ENCODE data around the gene NETO1. TPM values are rescaled to one million over a fixed set of nuclear protein-coding genes. Genes with fewer than 3 reads are reported as not detected.

Gene NETO1
- total and polyA plus RNA-seq, 8 donors = 0.14 to 0.59 (median 0.36) TPM; not detected in 4

DNA sequence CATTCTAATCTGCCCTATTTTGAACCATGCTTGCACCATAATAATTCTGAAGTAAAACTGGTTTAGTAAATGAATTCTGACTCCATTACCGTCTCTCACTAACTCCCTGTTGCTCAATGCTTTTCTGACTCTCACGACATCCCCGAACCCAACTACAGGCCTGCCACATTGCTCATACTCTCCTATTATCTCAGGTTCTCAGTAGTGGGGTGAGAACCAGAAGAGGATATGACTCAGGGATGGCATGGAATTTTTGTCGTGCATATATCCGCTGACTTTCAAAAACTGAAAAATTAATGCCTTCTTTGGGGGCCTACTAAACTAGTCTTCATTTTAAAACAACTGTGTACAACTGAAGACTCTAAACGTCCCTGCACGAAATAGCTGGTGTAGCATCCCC is 34.3 kb downstream of the NETO1 start:
- ATAC-seq (no peak), DNase-seq (no peak)
- H3K9me3 ChIP-seq = peaks cover 0 to 3% of the 10 kb centered on the region in 2 donors
- no peaks in the 10 kb centered on the region for H3K36me3 ChIP-seq
- no peak overlapping the region for H3K4me3 ChIP-seq
- no peak for TF ChIP-seq CTCF (IDR thresholded peaks at IDR 0.05)
- no peak overlapping the region for H3K27ac ChIP-seq
- H3K27me3 ChIP-seq = no peaks in the 10 kb centered on the region
- no peaks in the 10 kb centered on the region for H3K4me1 ChIP-seq
- intact Hi-C loops (cut with DNase I) = no loop called here

DNA sequence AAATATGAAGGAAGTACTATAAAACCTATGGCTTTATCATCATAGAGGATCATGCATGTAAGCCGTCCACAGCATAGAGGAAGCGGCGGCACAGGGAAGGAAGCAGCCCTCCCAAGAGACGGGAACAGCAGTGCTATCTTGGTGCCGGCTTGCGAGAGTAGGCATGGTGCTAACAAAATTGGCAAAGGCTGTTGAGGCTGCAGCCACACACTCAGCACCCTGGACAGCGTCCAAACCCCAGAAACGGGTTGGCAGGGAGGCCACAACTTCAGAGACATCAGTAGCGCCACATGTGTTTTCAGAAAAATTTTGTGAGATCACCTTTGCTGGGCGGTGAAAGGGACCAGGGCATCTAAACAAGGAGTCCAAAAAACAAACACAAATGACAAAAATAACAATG is 37.7 kb downstream of the NETO1 start:
- Histone ChIP-seq H3K9me3 (peaks cover 0 to 3% of the 10 kb centered on the region in 2 donors), H3K4me1 (no peaks in the 10 kb centered on the region), H3K27me3 (no peaks in the 10 kb centered on the region), H3K36me3 (no peaks in the 10 kb centered on the region), H3K27ac (no peak overlapping the region), H3K4me3 (no peak overlapping the region)
- intact Hi-C loops (cut with DNase I) = no loop called here
- DNase-seq = peak in 1 of 4 donors; percentile 24
- TF ChIP-seq CTCF (IDR thresholded peaks at IDR 0.05) = no peak
- ATAC-seq = peak; percentile 25

- intact Hi-C loops (cut with DNase I) = no loop called here
Observed at GRCh38 chr18:72828601-72829000, 39.2 kb downstream of the NETO1 start.

GRCh38 chr18:72826736-72827135 is 41.1 kb downstream of the NETO1 start:
- H3K9me3 ChIP-seq = no peaks in the 10 kb centered on the region
- H3K4me3 ChIP-seq = no peak overlapping the region
- intact Hi-C loops (cut with DNase I) = no loop called here
- no peak for DNase-seq
- H3K27ac ChIP-seq = no peak overlapping the region
- H3K27me3 ChIP-seq = no peaks in the 10 kb centered on the region
- TF ChIP-seq CTCF (IDR thresholded peaks at IDR 0.05) = no peak
- ATAC-seq = no peak
- no peaks in the 10 kb centered on the region for H3K4me1 ChIP-seq
- no peaks in the 10 kb centered on the region for H3K36me3 ChIP-seq

More at GRCh38 chr18:72828601-72829000, 39.2 kb downstream of the NETO1 start:
- TF ChIP-seq CTCF (IDR thresholded peaks at IDR 0.05) = no peak
- H3K4me1 ChIP-seq = no peaks in the 10 kb centered on the region
- H3K36me3 ChIP-seq = no peaks in the 10 kb centered on the region
- H3K27ac ChIP-seq = no peak overlapping the region
- DNase-seq (no peak), ATAC-seq (no peak)
- no peaks in the 10 kb centered on the region for H3K27me3 ChIP-seq
- no peak overlapping the region for H3K4me3 ChIP-seq
- H3K9me3 ChIP-seq = peaks cover 0 to 3% of the 10 kb centered on the region in 2 donors

DNA sequence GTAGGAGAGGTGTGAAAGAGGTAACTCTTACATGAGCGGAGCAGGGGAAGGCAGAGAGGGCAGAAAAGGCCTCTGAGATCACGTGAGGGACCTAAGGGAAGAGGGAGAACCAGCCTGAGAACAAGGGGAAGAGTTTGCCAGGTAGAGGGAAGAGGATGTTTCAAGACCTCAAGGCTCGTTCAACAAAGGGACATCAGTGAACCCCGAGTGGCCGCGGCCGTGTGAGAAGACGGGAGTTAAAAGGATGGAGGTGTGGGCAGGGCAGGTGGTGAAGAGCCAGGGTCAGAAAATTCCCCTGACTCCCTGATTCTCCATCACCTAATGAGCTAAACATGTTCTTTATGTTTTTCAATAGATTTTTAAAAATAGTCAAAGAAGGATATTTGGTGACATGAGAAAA is 44.4 kb downstream of the NETO1 start:
- intact Hi-C loops (cut with DNase I) = no loop called here
- TF ChIP-seq CTCF (IDR thresholded peaks at IDR 0.05) = no peak
- no peak for DNase-seq
- no peak for ATAC-seq
- H3K27me3 ChIP-seq = no peaks in the 10 kb centered on the region
- no peaks in the 10 kb centered on the region for H3K36me3 ChIP-seq
- no peak overlapping the region for H3K27ac ChIP-seq
- H3K4me1 ChIP-seq = no peaks in the 10 kb centered on the region
- no peaks in the 10 kb centered on the region for H3K9me3 ChIP-seq
- H3K4me3 ChIP-seq = no peak overlapping the region

Measured in left lung (tissue), 10 donors.